ENCODE results near the gene ADRA2B.
"Not testable (repeated sequence)": the region's sequence is repeated elsewhere in the genome, so short reads cannot be mapped to it uniquely, and the experiment has no call there.

ADRA2B gene

GRCh38 chr2:96116424-96116878 is at the start of gene ADRA2B:
ADRA2B (minus strand) TSS chr2:96116571; CDS start chr2:96116149, 422 bp downstream.
- peak; percentile 72 for DNase-seq

- peak; percentile 55 for DNase-seq
These were observed 48.3 kb upstream of the ADRA2B start for GRCh38 chr2:96164459-96165184.

- DNase-seq, result peak; percentile 80
These were observed 47.5 kb upstream of the ADRA2B start for GRCh38 chr2:96163768-96164429.

GRCh38 chr2:96163415-96163767 is 47.0 kb upstream of the ADRA2B start:
- no peak for DNase-seq

- no peak for DNase-seq
These were observed 45.5 kb upstream of the ADRA2B start for GRCh38 chr2:96161898-96162297.

- not testable (repeated sequence) for DNase-seq
These were observed 44.0 kb upstream of the ADRA2B start for GRCh38 chr2:96160366-96160765.

GRCh38 chr2:96159084-96159830 is 42.9 kb upstream of the ADRA2B start:
- DNase-seq, result peak; percentile 33

GRCh38 chr2:96158554-96158940 is 42.2 kb upstream of the ADRA2B start:
- no peak for DNase-seq

- peak; percentile 96 for DNase-seq
These were observed 41.5 kb upstream of the ADRA2B start for GRCh38 chr2:96157649-96158553.

- DNase-seq, result no peak
These were observed 40.7 kb upstream of the ADRA2B start for GRCh38 chr2:96156926-96157648.

- peak; percentile 46 for DNase-seq
These were observed 39.8 kb upstream of the ADRA2B start for GRCh38 chr2:96156011-96156820.

- no peak for DNase-seq
These were observed 38.4 kb upstream of the ADRA2B start for GRCh38 chr2:96154506-96155380.

GRCh38 chr2:96153991-96154431 is 37.6 kb upstream of the ADRA2B start:
- DNase-seq, result no peak

GRCh38 chr2:96153291-96153713 is 36.9 kb upstream of the ADRA2B start:
- no peak for DNase-seq

- DNase-seq, result no peak
These were observed 36.2 kb upstream of the ADRA2B start for GRCh38 chr2:96152304-96153161.

- DNase-seq, result no peak
These were observed 35.4 kb upstream of the ADRA2B start for GRCh38 chr2:96151595-96152303.

- no peak for DNase-seq
These were observed 34.6 kb upstream of the ADRA2B start for GRCh38 chr2:96150791-96151594.

Measured in stimulated activated naive CD4-positive, alpha-beta T cell treated with Interleukin-2 at 50 U/mL for 16 hours (primary cell).